Kidney capillary endothelial cell (primary cell): ENCODE results near the gene CDC37L1.

Experiments
- DNase-seq: peaks from one replicate; pipeline ENCODE4 v3.0.0-alpha.2; 2018; ENCODE audit warnings: low spot score

Gene CDC37L1

GRCh38 chr9:4668604-4669003, 10.8 kb upstream of the CDC37L1 start:
- DNase-seq = no peak

GRCh38 chr9:4669890-4670289, 9.5 kb upstream of the CDC37L1 start:
- no peak for DNase-seq

DNA sequence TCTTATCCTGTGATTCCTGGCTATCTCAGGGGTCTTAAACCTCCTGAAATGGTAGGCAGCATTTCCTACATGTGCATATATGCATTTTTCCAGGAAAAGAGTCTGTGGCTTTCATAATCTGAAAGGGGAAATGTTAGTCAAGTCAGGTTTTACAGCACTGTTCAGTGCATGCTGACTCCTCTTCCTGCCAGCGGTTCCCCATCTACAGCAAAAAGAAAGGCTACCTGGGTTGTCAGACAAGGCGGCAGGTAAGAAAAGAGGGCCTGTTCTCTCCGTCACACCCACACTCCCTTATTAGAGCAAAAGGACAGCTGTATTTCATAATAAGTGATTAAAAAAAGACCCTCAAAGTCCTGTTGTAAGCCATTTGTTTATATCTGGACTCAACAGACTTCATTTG, 8.8 kb upstream of the CDC37L1 start:
- no peak for DNase-seq

- no peak for DNase-seq
These were observed 7.6 kb upstream of the CDC37L1 start for GRCh38 chr9:4671737-4672136.

DNA sequence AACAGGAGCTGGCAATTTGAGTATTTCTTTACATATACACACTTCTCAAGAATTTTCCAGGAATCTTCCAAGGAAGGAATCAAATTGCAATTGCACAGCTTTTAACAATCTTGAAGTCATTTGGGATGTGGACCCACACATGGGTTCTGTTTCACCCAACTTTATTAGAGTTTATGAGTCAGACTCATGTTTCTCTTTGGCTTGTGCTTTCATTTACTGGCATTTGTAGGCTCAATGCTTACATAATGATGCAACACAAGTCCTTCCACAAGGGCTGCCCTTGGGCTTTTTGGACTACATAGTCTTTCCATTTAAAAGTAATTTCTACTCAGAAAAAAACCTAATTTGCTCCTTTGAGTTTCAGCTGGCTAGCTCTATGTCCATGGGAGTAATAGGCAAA, 4.6 kb upstream of the CDC37L1 start:
- DNase-seq = no peak

DNA sequence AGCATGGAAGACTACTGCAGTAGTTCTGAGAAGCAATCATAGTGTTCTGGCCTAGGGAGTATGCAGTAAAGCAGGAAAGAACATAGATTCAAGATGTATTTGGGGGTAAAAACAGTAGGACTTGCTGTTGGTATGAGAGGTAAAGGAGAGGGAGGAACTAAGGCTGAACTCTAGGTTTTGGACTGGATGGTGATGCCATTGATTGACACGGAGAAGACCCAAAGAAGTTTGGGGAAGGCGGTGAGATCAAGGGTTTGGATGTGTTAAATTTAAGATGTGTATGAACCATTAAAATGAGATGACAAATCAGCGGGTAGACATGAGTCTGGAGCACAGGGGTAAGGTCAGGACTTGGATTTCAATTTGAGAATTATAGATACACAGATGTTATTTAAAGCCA, 2.0 kb upstream of the CDC37L1 start:
- DNase-seq = no peak

DNA sequence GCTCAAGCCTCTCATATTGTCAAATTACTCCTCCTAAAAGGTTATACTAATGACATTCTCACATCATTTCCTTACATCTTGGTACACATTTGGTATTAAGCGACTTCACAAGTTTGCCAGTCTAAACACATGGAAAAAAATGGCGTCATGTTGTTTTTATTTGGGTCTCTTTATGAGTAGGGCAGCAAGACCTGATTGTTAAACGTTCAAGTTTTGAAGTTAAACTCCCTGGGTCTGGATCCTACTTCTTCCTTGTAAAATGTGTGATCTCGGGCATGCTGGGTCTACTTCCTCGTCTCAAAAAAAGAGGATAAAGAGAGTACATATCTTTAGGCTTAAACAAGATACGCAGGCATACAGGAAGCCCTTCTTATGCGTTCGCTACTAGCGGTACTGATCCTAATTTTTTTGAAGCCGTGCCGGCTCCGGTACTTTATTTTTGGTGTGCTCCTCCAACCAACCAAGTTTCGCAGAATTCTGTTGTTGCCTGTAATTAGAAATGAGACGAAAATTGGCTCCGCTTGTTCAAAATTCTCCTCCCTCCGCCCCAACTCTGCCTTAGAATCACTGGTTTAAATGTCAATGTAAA, 596 bp upstream of the CDC37L1 start:
- DNase-seq = peak; percentile 42

- DNase-seq = no peak
These were observed 780 bp downstream of the CDC37L1 start for GRCh38 chr9:4680173-4680525.

GRCh38 chr9:4680750-4681149, 1.4 kb downstream of the CDC37L1 start:
- DNase-seq = no peak

DNA sequence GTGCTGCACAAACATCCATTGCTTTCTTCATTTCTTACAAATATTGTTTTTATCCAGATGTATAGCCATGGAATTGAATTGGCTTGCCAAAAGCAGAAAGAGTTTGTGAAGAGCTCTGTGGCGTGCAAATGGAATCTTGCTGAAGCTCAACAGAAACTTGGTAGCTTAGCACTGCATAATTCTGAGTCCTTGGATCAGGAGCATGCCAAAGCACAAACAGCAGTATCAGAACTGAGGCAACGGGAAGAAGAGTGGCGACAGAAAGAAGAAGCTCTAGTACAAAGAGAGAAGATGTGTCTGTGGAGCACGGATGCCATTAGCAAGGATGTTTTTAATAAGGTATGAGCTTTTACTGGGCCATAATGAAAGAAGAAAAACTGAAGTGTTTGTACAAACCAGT, 5.5 kb downstream of the CDC37L1 start:
- no peak for DNase-seq

- no peak for DNase-seq
These were observed 6.7 kb downstream of the CDC37L1 start for GRCh38 chr9:4686112-4686511.

GRCh38 chr9:4686584-4686983, 7.2 kb downstream of the CDC37L1 start:
- DNase-seq = no peak

DNA sequence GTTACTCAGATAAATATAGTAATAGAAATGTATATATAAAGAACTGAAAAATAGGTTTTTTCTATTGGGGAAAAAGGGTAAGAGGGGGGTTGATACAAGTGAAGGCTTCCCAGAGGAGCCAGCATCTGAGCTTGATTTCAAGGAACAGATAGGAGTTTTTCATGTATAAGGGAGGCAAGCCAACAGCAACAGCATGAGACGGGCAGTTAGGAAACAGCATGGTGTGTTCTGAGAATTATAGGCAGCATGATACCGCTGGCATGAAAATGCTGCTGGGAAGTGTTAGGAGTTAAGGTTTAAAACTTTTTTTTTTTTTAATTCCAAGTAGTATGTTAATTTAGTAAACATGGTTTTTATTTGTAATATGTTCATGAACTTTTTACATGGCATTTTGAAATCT, 9.7 kb downstream of the CDC37L1 start:
- DNase-seq = no peak

GRCh38 chr9:4689687-4690104, 10.3 kb downstream of the CDC37L1 start:
- DNase-seq = no peak

DNA sequence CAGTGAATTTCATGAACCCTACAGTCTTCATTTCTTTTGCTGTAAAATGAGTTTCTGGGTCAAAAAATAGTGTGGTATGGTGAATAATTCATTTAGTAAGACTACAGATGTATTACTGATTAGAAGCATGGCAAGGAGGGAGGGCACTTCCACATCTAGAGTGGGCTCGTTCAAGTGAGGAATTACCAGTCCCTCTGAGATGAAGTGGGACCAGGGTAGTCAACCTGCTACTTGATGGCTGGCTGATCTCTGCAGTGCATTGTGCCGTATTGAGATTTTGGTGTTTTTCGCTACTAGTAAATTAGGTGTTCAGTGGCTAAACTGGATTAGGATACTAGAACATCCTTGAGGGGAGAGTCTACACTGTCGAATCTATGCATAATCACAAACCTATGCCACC, 10.8 kb downstream of the CDC37L1 start:
- DNase-seq = no peak

GRCh38 chr9:4691795-4692194, 12.4 kb downstream of the CDC37L1 start:
- no peak for DNase-seq

GRCh38 chr9:4700091-4700490, 20.7 kb downstream of the CDC37L1 start:
- DNase-seq = no peak

GRCh38 chr9:4700932-4701331, 21.6 kb downstream of the CDC37L1 start:
- no peak for DNase-seq

DNA sequence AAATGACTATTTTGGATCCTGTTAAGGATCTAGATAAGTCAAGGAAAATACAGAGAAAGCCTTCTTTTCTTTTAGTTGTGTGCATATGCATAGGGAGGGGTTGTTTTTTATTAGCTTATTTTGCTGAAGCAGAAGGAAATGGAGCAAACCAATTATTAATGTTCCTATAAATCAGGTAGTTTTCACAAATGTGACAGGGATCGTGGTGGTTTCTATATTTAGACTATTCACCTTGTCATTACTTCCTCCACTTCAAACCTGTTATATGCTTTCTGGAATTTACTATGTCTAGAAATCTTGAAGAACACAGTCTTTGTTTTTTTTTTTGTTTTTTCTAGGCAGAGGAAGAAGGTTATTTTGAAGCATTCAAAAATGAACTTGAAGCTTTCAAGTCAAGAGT, 22.2 kb downstream of the CDC37L1 start:
- no peak for DNase-seq

- DNase-seq = no peak
These were observed 24.8 kb downstream of the CDC37L1 start for GRCh38 chr9:4704129-4704528.

DNA sequence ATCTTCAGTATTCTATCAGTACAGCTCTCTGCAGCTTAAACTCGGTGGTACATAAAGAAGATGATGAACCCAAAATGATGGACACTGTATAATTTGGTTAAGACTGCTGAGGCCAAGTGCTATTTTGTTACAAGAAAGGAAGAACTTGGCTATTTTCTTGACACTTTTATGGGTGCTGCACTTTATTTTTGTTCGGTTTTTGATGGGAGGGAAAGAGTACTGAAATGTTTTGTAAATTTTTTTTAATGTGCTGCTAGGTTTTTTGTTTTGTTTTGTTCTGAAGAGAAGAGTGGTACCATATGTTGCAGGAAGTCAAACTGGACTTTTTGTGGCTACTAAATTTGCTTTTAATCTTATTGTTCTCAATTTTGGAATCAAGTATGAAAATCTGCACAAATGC, 26.7 kb downstream of the CDC37L1 start:
- no peak for DNase-seq

DNA sequence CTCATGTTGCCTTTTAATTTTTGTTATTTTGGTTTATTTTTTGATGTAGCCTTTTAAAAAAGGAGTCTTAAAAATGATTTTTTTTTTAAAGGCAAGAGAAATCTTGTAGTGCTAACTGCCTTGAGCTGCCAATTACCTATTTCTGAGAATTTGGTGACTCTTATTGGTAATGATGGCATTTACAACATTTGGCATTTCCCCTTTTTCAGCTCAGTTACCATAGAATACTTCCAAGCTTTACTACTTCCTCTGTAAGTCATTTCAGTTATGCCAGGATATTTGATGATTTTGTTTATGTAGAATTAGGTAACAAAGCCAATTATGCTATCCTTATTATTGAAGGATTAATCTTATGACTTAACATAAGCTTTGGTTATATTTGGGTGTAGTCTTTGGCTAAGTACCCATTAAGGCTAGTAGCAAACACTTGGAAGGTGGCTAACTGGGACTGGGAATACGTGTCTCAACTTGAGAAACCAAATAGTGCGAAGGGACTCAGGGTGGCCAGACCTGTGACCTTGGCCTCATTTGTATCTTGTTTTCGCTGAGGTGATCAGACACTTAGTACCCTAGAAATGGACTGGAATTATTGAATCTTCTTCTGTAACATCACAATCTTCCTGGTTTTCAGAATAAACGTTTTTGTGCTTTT, 27.7 kb downstream of the CDC37L1 start:
- DNase-seq = no peak

GRCh38 chr9:4709380-4709779, 30.0 kb downstream of the CDC37L1 start:
- no peak for DNase-seq

DNA sequence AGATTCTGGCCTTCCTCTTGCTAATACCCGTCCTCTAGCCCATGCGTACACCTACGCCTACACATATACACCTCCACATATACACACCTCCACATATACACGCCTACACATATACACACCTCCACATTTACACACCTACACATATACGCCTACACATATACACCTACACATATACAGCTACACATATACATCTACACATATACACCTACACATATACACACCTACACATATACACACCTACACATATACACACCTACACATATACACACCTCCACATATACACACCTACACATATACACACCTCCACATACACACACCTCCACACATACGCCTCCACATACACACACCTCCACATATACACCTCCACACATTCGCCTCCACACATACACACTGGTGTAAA, 34.5 kb downstream of the CDC37L1 start:
- no peak for DNase-seq
